ENCODE results near the gene ZNF786. TPM values are rescaled to one million over a fixed set of nuclear protein-coding genes. Genes with fewer than 3 reads are reported as not detected.
A peak's percentile ranks its signal among the peaks of the same experiment; 100 is the strongest.

Gene ZNF786
- 3.6 and 5.1 TPM in 2 replicates for total RNA-seq

- no peak for DNase-seq (ENCODE audit: low read depth)
- peak; percentile 77 for TF ChIP-seq CTCF (conservative IDR thresholded peaks at IDR 0.05; ENCODE audit: low read depth, low read length)
- peak within 1 kb of the TSS; percentile 90 for H3K4me3 ChIP-seq (ENCODE audit: low read depth, low read length)
Observed at GRCh38 chr7:149090397-149091195, at the start of gene ZNF786. Gene ZNF786, minus strand, starts transcription at chr7:149090718. Its CDS starts 78 bp downstream, at chr7:149090640.

GRCh38 chr7:149136118-149136517, 45.6 kb upstream of the ZNF786 start:
- no peak overlapping the region for H3K4me3 ChIP-seq (ENCODE audit: low read depth, low read length)
- DNase-seq (ENCODE audit: low read depth) = no peak
- TF ChIP-seq CTCF (conservative IDR thresholded peaks at IDR 0.05; ENCODE audit: low read depth, low read length) = no peak

GRCh38 chr7:149133028-149133710, 42.7 kb upstream of the ZNF786 start:
- DNase-seq (ENCODE audit: low read depth) = no peak
- H3K4me3 ChIP-seq (ENCODE audit: low read depth, low read length) = no peak overlapping the region
- no peak for TF ChIP-seq CTCF (conservative IDR thresholded peaks at IDR 0.05; ENCODE audit: low read depth, low read length)

GRCh38 chr7:149130572-149131198, 40.2 kb upstream of the ZNF786 start:
- no peak for DNase-seq (ENCODE audit: low read depth)
- TF ChIP-seq CTCF (conservative IDR thresholded peaks at IDR 0.05; ENCODE audit: low read depth, low read length) = no peak
- no peak overlapping the region for H3K4me3 ChIP-seq (ENCODE audit: low read depth, low read length)

GRCh38 chr7:149126662-149127266, 36.2 kb upstream of the ZNF786 start:
- peak overlapping the region; percentile 100 for H3K4me3 ChIP-seq (ENCODE audit: low read depth, low read length)
- TF ChIP-seq CTCF (conservative IDR thresholded peaks at IDR 0.05; ENCODE audit: low read depth, low read length) = no peak
- no peak for DNase-seq (ENCODE audit: low read depth)

GRCh38 chr7:149125863-149126661, 35.5 kb upstream of the ZNF786 start, which contains the start of gene ZNF425:
Gene ZNF425, minus strand, starts transcription at chr7:149126324. Its CDS starts 111 bp downstream, at chr7:149126213.
- peak within 1 kb of the TSS; percentile 100 for H3K4me3 ChIP-seq (ENCODE audit: low read depth, low read length)
- peak; percentile 94 for TF ChIP-seq CTCF (conservative IDR thresholded peaks at IDR 0.05; ENCODE audit: low read depth, low read length)
- no peak for DNase-seq (ENCODE audit: low read depth)

Measured in epithelial cell of proximal tubule (primary cell).